Activated CD8-positive, alpha-beta T cell treated with anti-CD3 and anti-CD28 coated beads for 36 hours (primary cell): ENCODE results near the gene RNF224. TPM values are rescaled to one million over a fixed set of nuclear protein-coding genes. Genes with fewer than 3 reads are reported as not detected.

ENCODE experiments used
- ATAC-seq: fragments of 200-7000 bp; cut with Tn5 transposase; one replicate; pipeline ENCODE4 v1.10.0; 2021; ENCODE audit warnings: mild to moderate bottlenecking, moderate library complexity
- CTCF ChIA-PET: fragments of 350-600 bp; sonication (Branson Sonifier 250); formaldehyde crosslinking; loops from one replicate; lab custom pipeline; 2021; ENCODE audit warnings: antibody characterized with exemption; lab: Charles Lee
- POLR2A ChIA-PET: fragments of 350-600 bp; sonication (Branson Sonifier 250); formaldehyde crosslinking; loops from one replicate; lab custom pipeline; 2021; ENCODE audit warnings: antibody characterized with exemption; lab: Charles Lee
- DNase-seq: peaks from one replicate; pipeline ENCODE4 v3.0.0-alpha.2; 2020
- H3K27ac Mint-ChIP-seq: one replicate; pipeline ENCODE4 v1.8.0; 2021; ENCODE audit warnings: mild to moderate bottlenecking, mixed read lengths
- H3K27me3 Mint-ChIP-seq: one replicate; pipeline ENCODE4 v1.8.0; 2021; ENCODE audit warnings: mixed read lengths
- H3K36me3 Mint-ChIP-seq: one replicate; pipeline ENCODE4 v1.8.0; 2021; ENCODE audit warnings: low read depth, mixed read lengths
- H3K4me1 Mint-ChIP-seq: one replicate; pipeline ENCODE4 v1.8.0; 2021; ENCODE audit warnings: low read depth, mixed read lengths
- H3K4me3 Mint-ChIP-seq: one replicate; pipeline ENCODE4 v1.8.0; 2021; ENCODE audit warnings: mild to moderate bottlenecking, moderate library complexity, mixed read lengths
- H3K9me3 Mint-ChIP-seq: one replicate; pipeline ENCODE4 v1.8.0; 2021; ENCODE audit warnings: mixed read lengths
- intact Hi-C: fragments of 100-400 bp; cut with micrococcal nuclease; formaldehyde crosslinking; loops from one replicate; pipeline ENCODE4 v1.10.0; 2022
- total RNA-seq, 2 experiments: library from RNA; stranded (reverse); gene quantifications; one replicate each; pipeline ENCODE4 v1.2.3, GENCODE V29; 2021
- TF ChIP-seq, protein P1 (sequence below): fragments of 200-600 bp; IDR thresholded peaks from one replicate; pipeline ENCODE4 v1.8.0; 2022; ENCODE audit warnings: antibody characterized with exemption, mild to moderate bottlenecking

The RNF224 gene
- total RNA-seq, 2 experiments from 2014 or later, result not detected

GRCh38 chr9:137204731-137205125 is 22.6 kb upstream of the RNF224 start:
- peaks cover 34% of the 10 kb centered on the region for H3K4me1 Mint-ChIP-seq
- no peak for ATAC-seq

GRCh38 chr9:137205126-137206069 is 21.9 kb upstream of the RNF224 start, which contains the start of the genes NDOR1 and TMEM203:
Gene NDOR1, plus strand, starts transcription at chr9:137205700. Its CDS starts 78 bp downstream, at chr9:137205778.
Gene TMEM203, minus strand, starts transcription at chr9:137205648. Its CDS starts 234 bp downstream, at chr9:137205414.
- H3K4me1 Mint-ChIP-seq, result peaks cover 34% of the 10 kb centered on the region
- intact Hi-C loops, result no loop called here
- no peaks in the 10 kb centered on the region for H3K27me3 Mint-ChIP-seq
- ATAC-seq (peak; percentile 57), DNase-seq (peak; percentile 95)
- H3K36me3 Mint-ChIP-seq, result peaks cover 21% of the 10 kb centered on the region
- H3K4me3 Mint-ChIP-seq, result peak within 1 kb of the TSS; percentile 93
- TF ChIP-seq, protein P1, sequence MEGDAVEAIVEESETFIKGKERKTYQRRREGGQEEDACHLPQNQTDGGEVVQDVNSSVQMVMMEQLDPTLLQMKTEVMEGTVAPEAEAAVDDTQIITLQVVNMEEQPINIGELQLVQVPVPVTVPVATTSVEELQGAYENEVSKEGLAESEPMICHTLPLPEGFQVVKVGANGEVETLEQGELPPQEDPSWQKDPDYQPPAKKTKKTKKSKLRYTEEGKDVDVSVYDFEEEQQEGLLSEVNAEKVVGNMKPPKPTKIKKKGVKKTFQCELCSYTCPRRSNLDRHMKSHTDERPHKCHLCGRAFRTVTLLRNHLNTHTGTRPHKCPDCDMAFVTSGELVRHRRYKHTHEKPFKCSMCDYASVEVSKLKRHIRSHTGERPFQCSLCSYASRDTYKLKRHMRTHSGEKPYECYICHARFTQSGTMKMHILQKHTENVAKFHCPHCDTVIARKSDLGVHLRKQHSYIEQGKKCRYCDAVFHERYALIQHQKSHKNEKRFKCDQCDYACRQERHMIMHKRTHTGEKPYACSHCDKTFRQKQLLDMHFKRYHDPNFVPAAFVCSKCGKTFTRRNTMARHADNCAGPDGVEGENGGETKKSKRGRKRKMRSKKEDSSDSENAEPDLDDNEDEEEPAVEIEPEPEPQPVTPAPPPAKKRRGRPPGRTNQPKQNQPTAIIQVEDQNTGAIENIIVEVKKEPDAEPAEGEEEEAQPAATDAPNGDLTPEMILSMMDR, result no peak
- no peaks in the 10 kb centered on the region for H3K9me3 Mint-ChIP-seq
- POLR2A ChIA-PET, result interaction anchor here (0.6 to 6.0 kb wide), 18 partner anchors 9 to 250 kb away, joined by 3 to 44 read pairs (median 3); partner anchors contain the start of genes ANAPC2, CYSRT1, RNF208 and SSNA1
- peak within 1 kb of the TSS; percentile 93 for H3K27ac Mint-ChIP-seq
- CTCF ChIA-PET, result interaction anchor here (0.7 to 3.9 kb wide), 5 partner anchors 16 to 159 kb away, joined by 3 to 15 read pairs (median 8); partner anchors contain the start of gene SSNA1

More at GRCh38 chr9:137204731-137205125, 22.6 kb upstream of the RNF224 start:
- Mint-ChIP-seq H3K4me3 (peak overlapping the region; percentile 93), H3K27ac (peak overlapping the region; percentile 93), H3K36me3 (peaks cover 20% of the 10 kb centered on the region), H3K9me3 (no peaks in the 10 kb centered on the region), H3K27me3 (no peaks in the 10 kb centered on the region)
- intact Hi-C loops, result no loop called here
- DNase-seq, result no peak
- ChIA-PET POLR2A (interaction anchor here (0.8 to 6.0 kb wide), 15 partner anchors 8 to 251 kb away, joined by 3 to 44 read pairs (median 3); partner anchors contain the start of genes CYSRT1 and SSNA1), CTCF (interaction anchor here (0.7 to 3.8 kb wide), 5 partner anchors 15 to 158 kb away, joined by 3 to 15 read pairs (median 4); partner anchors contain the start of genes NRARP and SSNA1)
- TF ChIP-seq, protein P1, result no peak

DNA sequence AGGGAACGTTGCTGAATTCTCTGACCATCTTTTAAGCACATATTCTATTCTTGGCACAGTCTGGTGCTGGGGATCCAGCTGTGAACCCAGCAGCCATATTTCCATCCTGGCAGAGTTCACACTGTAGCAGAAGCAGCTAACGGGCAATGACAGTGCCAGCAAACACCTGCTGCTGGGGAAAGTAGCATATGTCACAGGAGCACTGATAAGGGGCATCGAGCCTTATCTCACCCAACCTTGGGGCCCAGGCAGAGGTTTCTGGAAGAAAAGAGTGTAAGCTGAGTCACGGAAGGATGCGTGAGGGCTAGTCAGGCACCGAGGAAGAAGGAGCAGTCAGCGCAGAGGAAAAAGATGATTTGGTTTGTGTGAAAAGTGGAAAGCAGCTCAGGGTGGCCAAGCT is 20.7 kb upstream of the RNF224 start:
- intact Hi-C loops, result no loop called here
- peaks cover 21% of the 10 kb centered on the region for H3K36me3 Mint-ChIP-seq
- POLR2A ChIA-PET, result interaction anchor here (0.5 to 6.0 kb wide), 9 partner anchors 11 to 187 kb away, joined by 3 to 44 read pairs (median 4); partner anchors contain the start of genes ANAPC2, RNF208 and SSNA1
- peak overlapping the region; percentile 93 for H3K4me3 Mint-ChIP-seq
- TF ChIP-seq, protein P1, result no peak
- CTCF ChIA-PET, result interaction anchor here (1.2 to 3.9 kb wide), 4 partner anchors 17 to 34 kb away, joined by 3 to 15 read pairs (median 9); partner anchors contain the start of genes RNF224 and SSNA1
- peak overlapping the region; percentile 87 for H3K27ac Mint-ChIP-seq
- ATAC-seq, result no peak
- H3K9me3 Mint-ChIP-seq, result no peaks in the 10 kb centered on the region
- no peaks in the 10 kb centered on the region for H3K27me3 Mint-ChIP-seq
- peaks cover 30% of the 10 kb centered on the region for H3K4me1 Mint-ChIP-seq
- no peak for DNase-seq

DNA sequence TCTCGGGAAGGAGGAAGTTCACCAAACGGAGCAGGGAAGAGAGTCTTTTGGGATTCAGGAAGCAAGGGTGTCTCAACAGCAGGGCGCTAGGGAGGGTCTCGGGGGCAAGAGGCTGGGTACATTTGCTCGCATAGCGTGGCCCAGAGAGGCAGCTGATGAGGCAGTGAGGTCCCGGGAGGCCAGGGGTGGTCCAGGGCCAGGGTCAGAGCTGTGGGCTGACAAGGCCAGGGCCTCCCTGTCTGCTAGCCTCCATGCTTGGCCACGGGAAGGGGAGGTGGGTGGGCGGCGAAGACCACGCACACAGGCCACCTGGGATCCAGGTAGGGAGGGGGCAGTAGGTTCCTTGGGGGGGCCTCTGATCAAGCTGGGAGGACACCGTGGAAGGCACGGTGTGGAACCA is 15.8 kb upstream of the RNF224 start:
- POLR2A ChIA-PET, result interaction anchor here (0.9 to 2.7 kb wide), 3 partner anchors 8 to 30 kb away, joined by 3 to 9 read pairs (median 6); partner anchors contain the start of gene TUBB4B

More for the DNA sequence above, 15.8 kb upstream of the RNF224 start:
- TF ChIP-seq, protein P1, result no peak
- Mint-ChIP-seq H3K4me3 (no peak overlapping the region), H3K4me1 (peaks cover 13% of the 10 kb centered on the region), H3K9me3 (no peaks in the 10 kb centered on the region), H3K27me3 (no peaks in the 10 kb centered on the region), H3K36me3 (peaks cover 20% of the 10 kb centered on the region), H3K27ac (no peak overlapping the region)
- DNase-seq (no peak), ATAC-seq (no peak)
- CTCF ChIA-PET, result no interaction called here
- intact Hi-C loops, result no loop called here
